HG03025 (cell line): ENCODE measurements around the gene TRAP1.
"Not testable (repeated sequence)": the region's sequence is repeated elsewhere in the genome, so short reads cannot be mapped to it uniquely, and the experiment has no call there.

Experiments used
- ATAC-seq: cut with Tn5 transposase; IDR thresholded peaks from one replicate; pipeline ENCODE4 v1.9.1; 2021; ENCODE audit warnings: mild to moderate bottlenecking, moderate library complexity; ENCODE audit not compliant: unreplicated experiment, low FRiP score

TRAP1 gene

GRCh38 chr16:3674513-3675295, 42.6 kb downstream of the TRAP1 start:
- no peak for ATAC-seq

- ATAC-seq = no peak
These were observed 43.5 kb downstream of the TRAP1 start for GRCh38 chr16:3673676-3674377.

GRCh38 chr16:3673201-3673600, 44.1 kb downstream of the TRAP1 start:
- no peak for ATAC-seq

GRCh38 chr16:3672571-3673041, 44.7 kb downstream of the TRAP1 start:
- ATAC-seq = no peak

GRCh38 chr16:3671424-3671823, 45.9 kb downstream of the TRAP1 start:
- no peak for ATAC-seq

- ATAC-seq = no peak
These were observed 46.6 kb downstream of the TRAP1 start for GRCh38 chr16:3670711-3671110.

- ATAC-seq = no peak
These were observed 48.2 kb downstream of the TRAP1 start for GRCh38 chr16:3669082-3669481.

- ATAC-seq = no peak
These were observed 48.7 kb downstream of the TRAP1 start for GRCh38 chr16:3668626-3669025.

GRCh38 chr16:3665508-3665907, 51.8 kb downstream of the TRAP1 start:
- ATAC-seq = no peak

GRCh38 chr16:3664187-3664896, 53.0 kb downstream of the TRAP1 start:
- ATAC-seq = no peak

- ATAC-seq = no peak
These were observed 54.7 kb downstream of the TRAP1 start for GRCh38 chr16:3662601-3663000.

- no peak for ATAC-seq
These were observed 55.4 kb downstream of the TRAP1 start for GRCh38 chr16:3661922-3662321.

GRCh38 chr16:3661311-3661710, 56.0 kb downstream of the TRAP1 start:
- no peak for ATAC-seq

- no peak for ATAC-seq
These were observed 58.1 kb downstream of the TRAP1 start for GRCh38 chr16:3659251-3659650.

GRCh38 chr16:3656491-3657468, 60.5 kb downstream of the TRAP1 start:
- ATAC-seq = no peak

- ATAC-seq = not testable (repeated sequence)
These were observed 61.2 kb downstream of the TRAP1 start for GRCh38 chr16:3656160-3656490.

GRCh38 chr16:3655396-3656159, 61.7 kb downstream of the TRAP1 start:
- ATAC-seq = no peak

GRCh38 chr16:3655030-3655395, 62.3 kb downstream of the TRAP1 start:
- no peak for ATAC-seq

GRCh38 chr16:3654249-3654991, 62.9 kb downstream of the TRAP1 start, which contains the start of gene DNASE1:
Gene DNASE1 (plus strand): TSS chr16:3654691. CDS start chr16:3655374, 683 bp downstream.
- no peak for ATAC-seq
